Left lung (tissue), 10 donors: ENCODE measurements around the gene PRPSAP1. TPM values are rescaled to one million over a fixed set of nuclear protein-coding genes. Genes with fewer than 3 reads are reported as not detected.

Experiments used
- ATAC-seq: fragments of 200-7000 bp; cut with Tn5 transposase; one replicate; pipeline ENCODE4 v1.9.1; 2020; ENCODE audit warnings: moderate library complexity
- DNase-seq, 4 donors: peaks; one replicate each; pipeline ENCODE4 v3.0.0-alpha.2; 2013 to 2020
- H3K27ac ChIP-seq, 2 donors: fragments of 200-600 bp; sonication (generic) in 1 of 2; one replicate each; pipeline versions ENCODE4 v1.5.0 to v1.8.0; 2020 to 2021
- H3K27me3 ChIP-seq, 2 donors: fragments of 200-600 bp; sonication (generic) in 1 of 2; one replicate each; pipeline versions ENCODE4 v1.5.0 to v1.8.0; 2020 to 2021
- H3K36me3 ChIP-seq, 2 donors: fragments of 200-600 bp; sonication (generic) in 1 of 2; one replicate each; pipeline versions ENCODE4 v1.5.0 to v1.8.0; 2020 to 2021
- H3K4me1 ChIP-seq, 2 donors: fragments of 200-600 bp; one replicate each; pipeline ENCODE4 v1.8.0; 2021
- H3K4me3 ChIP-seq, 2 donors: fragments of 200-600 bp; sonication (generic) in 1 of 2; one replicate each; pipeline versions ENCODE4 v1.5.0 to v1.8.0; 2020 to 2021; ENCODE audit warnings: mild to moderate bottlenecking in 1 of 2
- H3K9me3 ChIP-seq, 2 donors: fragments of 200-600 bp; sonication (generic) in 1 of 2; one replicate each; pipeline versions ENCODE4 v1.5.0 to v1.8.0; 2020 to 2021
- intact Hi-C, 2 donors: fragments of 100-400 bp; cut with DNase I; formaldehyde crosslinking; loops; one replicate each; pipeline versions ENCODE4 v1.11.2 to v1.14.2; 2022
- polyA plus RNA-seq, 6 donors: library from polyadenylated mRNA; unstranded; fragments of 120-200 nt; gene quantifications; one replicate each; pipeline ENCODE4 v1.2.1, GENCODE V29; 2013; ENCODE audit not compliant: insufficient read length in 6 of 6
- total RNA-seq, 2 donors: library from RNA; stranded (reverse); fragmentation: NEBNext Ultra II Directional; extraction: Animal tissue kit (Norgen Biotek cat#: 25700); gene quantifications; one replicate each; pipeline ENCODE4 v1.2.1, GENCODE V29; 2021
- TF ChIP-seq, protein P1 (sequence below), 2 donors: fragments of 200-600 bp; sonication (generic) in 1 of 2; IDR thresholded peaks; one replicate each; pipeline versions ENCODE4 v1.5.0 to v1.8.0; 2021; ENCODE audit warnings: antibody characterized with exemption in 2 of 2
- donor health status: DM: no; HTN: yes; CAD: no.
- donor health status: DM: no; HTN: no; CAD: no.

The PRPSAP1 gene
- total and polyA plus RNA-seq, 8 donors = 51.2 to 95.4 (median 81.9) TPM

DNA sequence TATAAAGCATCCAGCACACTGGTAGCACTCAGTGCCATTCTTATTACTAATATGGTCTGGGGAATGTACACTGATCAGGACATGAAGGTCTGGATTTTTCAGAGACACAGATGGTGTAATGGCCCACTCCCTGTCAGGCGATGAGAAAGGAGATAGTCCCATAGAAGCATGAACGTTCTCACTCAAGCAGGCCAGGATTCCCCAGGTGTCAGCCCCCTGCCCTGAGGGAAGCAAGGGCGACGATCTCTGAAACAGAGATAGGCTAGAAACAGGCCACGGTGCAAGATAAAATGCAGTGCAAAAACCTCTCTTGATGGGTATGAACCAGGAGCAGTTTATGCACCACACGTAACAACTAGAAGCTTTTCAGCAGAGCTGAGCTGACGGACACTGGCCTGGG, 10.6 kb downstream of the PRPSAP1 start:
- Histone ChIP-seq H3K27ac (no peak overlapping the region), H3K4me1 (no peaks in the 10 kb centered on the region), H3K27me3 (no peaks in the 10 kb centered on the region), H3K9me3 (no peaks in the 10 kb centered on the region), H3K36me3 (peaks cover 0 to 68% of the 10 kb centered on the region in 2 donors), H3K4me3 (no peak overlapping the region)
- DNase-seq = peak in 1 of 4 donors; percentile 3
- ATAC-seq = no peak
- intact Hi-C loops = no loop called here
- TF ChIP-seq, protein P1, sequence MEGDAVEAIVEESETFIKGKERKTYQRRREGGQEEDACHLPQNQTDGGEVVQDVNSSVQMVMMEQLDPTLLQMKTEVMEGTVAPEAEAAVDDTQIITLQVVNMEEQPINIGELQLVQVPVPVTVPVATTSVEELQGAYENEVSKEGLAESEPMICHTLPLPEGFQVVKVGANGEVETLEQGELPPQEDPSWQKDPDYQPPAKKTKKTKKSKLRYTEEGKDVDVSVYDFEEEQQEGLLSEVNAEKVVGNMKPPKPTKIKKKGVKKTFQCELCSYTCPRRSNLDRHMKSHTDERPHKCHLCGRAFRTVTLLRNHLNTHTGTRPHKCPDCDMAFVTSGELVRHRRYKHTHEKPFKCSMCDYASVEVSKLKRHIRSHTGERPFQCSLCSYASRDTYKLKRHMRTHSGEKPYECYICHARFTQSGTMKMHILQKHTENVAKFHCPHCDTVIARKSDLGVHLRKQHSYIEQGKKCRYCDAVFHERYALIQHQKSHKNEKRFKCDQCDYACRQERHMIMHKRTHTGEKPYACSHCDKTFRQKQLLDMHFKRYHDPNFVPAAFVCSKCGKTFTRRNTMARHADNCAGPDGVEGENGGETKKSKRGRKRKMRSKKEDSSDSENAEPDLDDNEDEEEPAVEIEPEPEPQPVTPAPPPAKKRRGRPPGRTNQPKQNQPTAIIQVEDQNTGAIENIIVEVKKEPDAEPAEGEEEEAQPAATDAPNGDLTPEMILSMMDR (IDR thresholded peaks at IDR 0.05) = no peak

DNA sequence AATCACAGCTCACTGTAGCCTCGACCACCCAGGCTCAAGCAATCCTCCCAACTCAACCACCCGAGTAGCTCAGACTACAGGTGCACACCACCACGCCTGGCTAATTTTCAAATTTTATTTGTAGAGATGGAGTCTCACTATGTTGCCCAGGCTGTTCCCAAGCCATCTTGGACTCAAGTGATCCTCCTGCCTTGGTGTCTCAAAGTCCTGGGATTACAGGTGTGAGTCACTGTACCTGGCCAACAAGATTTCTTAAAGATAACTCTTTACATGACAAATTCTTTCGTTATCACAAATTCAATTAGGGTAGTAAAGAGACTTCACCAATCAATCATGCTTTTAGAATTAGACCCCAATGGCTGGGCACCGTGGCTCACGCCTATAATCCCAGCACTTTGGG, 12.4 kb downstream of the PRPSAP1 start:
- no peak for ATAC-seq
- Histone ChIP-seq H3K4me3 (no peak overlapping the region), H3K9me3 (no peaks in the 10 kb centered on the region), H3K27ac (no peak overlapping the region), H3K27me3 (no peaks in the 10 kb centered on the region), H3K4me1 (no peaks in the 10 kb centered on the region), H3K36me3 (peaks cover 0 to 50% of the 10 kb centered on the region in 2 donors)
- intact Hi-C loops = no loop called here
- TF ChIP-seq, protein P1 (IDR thresholded peaks at IDR 0.05) = no peak
- no peak for DNase-seq

DNA sequence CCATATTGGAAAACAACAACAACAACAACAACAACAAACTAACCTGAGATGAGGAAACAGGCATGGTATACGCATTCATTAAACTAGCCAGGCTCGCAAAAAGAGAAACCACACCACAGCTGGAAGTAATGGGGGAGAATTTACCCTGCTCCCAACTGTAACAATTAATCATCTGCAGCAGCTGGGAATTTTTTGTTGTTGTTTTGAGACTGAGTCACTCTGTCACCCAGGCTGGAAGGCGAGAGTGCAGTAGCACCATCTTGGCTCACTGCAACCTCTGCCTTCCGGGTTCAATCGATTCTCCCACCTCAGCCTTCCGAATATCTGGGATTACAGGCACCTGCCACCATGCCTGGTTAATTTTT, 16.3 kb downstream of the PRPSAP1 start:
- Histone ChIP-seq H3K9me3 (no peaks in the 10 kb centered on the region), H3K36me3 (peaks cover 0 to 15% of the 10 kb centered on the region in 2 donors), H3K27me3 (no peaks in the 10 kb centered on the region), H3K27ac (no peak overlapping the region), H3K4me1 (peaks cover 0 to 9% of the 10 kb centered on the region in 2 donors), H3K4me3 (no peak overlapping the region)
- intact Hi-C loops = no loop called here
- TF ChIP-seq, protein P1 (IDR thresholded peaks at IDR 0.05) = no peak
- no peak for DNase-seq
- ATAC-seq = no peak

DNA sequence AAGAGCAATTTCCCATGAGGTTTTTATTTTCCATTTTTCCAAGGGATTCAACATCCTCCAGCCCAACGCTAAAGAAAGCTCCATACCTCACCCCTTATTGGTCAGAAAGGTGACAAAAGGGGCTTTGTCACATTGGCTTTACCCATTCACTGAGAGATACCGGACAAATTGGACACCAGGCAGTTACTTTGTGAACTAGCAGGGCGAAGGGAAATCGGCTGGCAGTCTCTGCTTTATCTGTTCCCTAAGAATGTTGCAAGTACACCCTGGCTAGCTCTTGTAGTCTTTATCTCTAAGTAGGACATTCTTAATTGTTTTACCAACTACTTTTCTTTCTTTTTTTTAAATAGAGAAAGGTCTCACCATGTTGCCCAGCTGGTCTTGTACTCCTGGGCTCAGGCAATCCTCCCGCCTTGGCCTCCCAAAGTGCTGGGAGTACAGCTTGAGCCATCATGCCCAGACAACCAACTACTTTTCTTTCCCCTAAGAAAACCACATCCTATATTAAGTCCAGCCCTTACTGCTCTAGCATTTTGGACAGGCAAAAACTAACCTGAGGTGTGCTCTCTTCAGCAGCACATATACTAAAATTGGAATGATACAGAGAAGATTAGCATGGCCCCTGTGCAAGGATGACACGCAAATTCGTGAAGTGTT, 16.8 kb downstream of the PRPSAP1 start:
- no peaks in the 10 kb centered on the region for H3K9me3 ChIP-seq
- peaks cover 0 to 9% of the 10 kb centered on the region in 2 donors for H3K4me1 ChIP-seq
- H3K27me3 ChIP-seq = no peaks in the 10 kb centered on the region
- H3K4me3 ChIP-seq = no peak overlapping the region
- ATAC-seq = no peak
- DNase-seq = no peak
- no peak overlapping the region for H3K27ac ChIP-seq
- TF ChIP-seq, protein P1 (IDR thresholded peaks at IDR 0.05) = no peak
- intact Hi-C loops = no loop called here
- H3K36me3 ChIP-seq = peaks cover 0 to 14% of the 10 kb centered on the region in 2 donors

DNA sequence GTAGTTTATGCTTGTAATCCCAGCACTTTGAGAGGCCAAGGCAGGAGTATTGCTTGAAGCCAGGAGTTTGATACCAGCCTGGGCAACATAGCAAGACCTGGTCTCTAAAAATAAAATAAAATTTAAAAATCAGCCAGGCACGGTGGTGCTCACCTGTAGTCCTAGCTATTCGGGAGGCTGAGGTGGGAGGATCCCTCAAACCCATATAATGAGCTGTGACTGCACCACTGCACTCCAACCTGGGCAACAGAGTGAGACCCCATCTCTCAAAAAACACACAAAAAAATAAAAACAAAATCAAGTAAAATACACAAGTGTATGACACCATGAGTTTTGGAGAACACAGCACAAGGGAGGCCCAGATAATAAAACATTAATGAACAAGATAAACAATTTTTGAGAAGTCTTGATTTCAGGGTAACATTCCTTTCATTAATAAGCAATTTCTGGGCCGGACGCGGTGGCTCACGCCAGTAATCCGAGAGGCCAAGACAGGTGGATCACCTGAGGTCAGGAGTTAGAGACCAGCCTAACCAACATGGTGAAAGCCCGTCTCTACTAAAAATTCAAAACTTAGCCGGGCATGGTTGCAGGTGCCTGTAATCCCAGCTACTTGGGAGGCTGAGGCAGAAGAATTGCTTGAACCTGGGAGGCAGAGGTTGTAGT, 17.9 kb downstream of the PRPSAP1 start:
- Histone ChIP-seq H3K36me3 (peaks cover 0 to 13% of the 10 kb centered on the region in 2 donors), H3K27ac (no peak overlapping the region), H3K9me3 (no peaks in the 10 kb centered on the region), H3K4me1 (peaks cover 0 to 9% of the 10 kb centered on the region in 2 donors), H3K27me3 (no peaks in the 10 kb centered on the region), H3K4me3 (no peak overlapping the region)
- TF ChIP-seq, protein P1 (IDR thresholded peaks at IDR 0.05) = no peak
- DNase-seq = no peak
- no peak for ATAC-seq
- intact Hi-C loops = no loop called here
